Stimulated activated naive CD8-positive, alpha-beta T cell treated with anti-CD3 and anti-CD28 coated beads, Interleukin-15, Interleukin-2, amounts not matched to agents 100 ng/mL and 50 ng/mL, for 24 hours (primary cell): ENCODE data around the gene HAUS8.

Experiments
- H3K27ac Mint-ChIP-seq: one replicate; pipeline ENCODE4 v1.8.0; 2021; ENCODE audit warnings: mild to moderate bottlenecking, mixed read lengths
- H3K27me3 Mint-ChIP-seq: one replicate; pipeline ENCODE4 v1.8.0; 2021; ENCODE audit warnings: mixed read lengths
- H3K36me3 Mint-ChIP-seq: one replicate; pipeline ENCODE4 v1.8.0; 2021; ENCODE audit warnings: low read depth, mixed read lengths
- H3K4me1 Mint-ChIP-seq: one replicate; pipeline ENCODE4 v1.8.0; 2021; ENCODE audit warnings: low read depth, mixed read lengths
- H3K4me3 Mint-ChIP-seq: one replicate; pipeline ENCODE4 v1.8.0; 2021; ENCODE audit warnings: mild to moderate bottlenecking, mixed read lengths
- H3K9me3 Mint-ChIP-seq: one replicate; pipeline ENCODE4 v1.8.0; 2021; ENCODE audit warnings: mixed read lengths

The HAUS8 gene, protein sequence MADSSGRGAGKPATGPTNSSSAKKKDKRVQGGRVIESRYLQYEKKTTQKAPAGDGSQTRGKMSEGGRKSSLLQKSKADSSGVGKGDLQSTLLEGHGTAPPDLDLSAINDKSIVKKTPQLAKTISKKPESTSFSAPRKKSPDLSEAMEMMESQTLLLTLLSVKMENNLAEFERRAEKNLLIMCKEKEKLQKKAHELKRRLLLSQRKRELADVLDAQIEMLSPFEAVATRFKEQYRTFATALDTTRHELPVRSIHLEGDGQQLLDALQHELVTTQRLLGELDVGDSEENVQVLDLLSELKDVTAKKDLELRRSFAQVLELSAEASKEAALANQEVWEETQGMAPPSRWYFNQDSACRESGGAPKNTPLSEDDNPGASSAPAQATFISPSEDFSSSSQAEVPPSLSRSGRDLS

DNA sequence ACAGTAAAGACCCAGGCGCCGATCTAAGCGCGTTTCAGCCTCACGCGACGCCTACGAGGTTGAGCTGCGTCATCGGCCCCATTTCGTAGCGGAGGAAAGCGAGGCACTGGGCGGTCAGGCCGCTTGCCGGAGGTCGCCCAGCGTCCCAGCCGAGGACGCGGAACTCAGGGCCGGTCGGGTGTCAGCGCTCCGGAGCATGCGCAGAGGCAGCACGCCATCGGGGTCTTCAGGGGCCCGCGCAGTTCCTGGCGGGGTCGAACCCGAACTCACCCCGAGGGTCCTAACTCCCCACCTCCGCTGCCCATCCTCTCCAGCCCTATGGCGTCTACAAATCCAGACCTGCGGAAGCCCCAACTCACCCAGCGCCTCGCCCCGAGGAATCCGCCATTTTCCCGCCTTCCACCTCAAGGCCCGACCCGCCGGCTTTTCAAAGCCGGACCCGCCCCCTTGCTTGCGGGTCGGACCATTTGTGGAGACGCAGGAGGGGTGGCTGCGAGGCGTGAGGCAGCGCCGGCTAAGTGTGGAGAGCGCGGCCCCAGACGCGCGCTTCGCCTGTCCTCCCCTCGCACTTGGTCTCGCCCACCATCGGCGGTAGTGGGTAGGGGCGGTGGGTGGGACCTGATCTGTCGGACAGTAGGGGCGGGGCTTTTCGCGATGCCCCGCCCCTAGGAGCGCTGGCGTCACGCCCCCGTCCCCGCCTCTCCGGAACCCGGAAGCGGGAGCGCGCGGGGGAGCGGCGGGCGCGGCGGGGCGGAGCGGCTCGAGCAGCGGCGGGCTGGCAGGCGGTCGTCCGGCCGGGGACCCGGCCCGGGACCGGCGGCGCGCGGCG lies at the start of gene HAUS8, which contains the start of gene MYO9B:
HAUS8 (minus strand) TSS at position 418 of the 829 bp plus-strand sequence; CDS start at position 388, 30 bp downstream.
MYO9B (plus strand) TSS at position 743 of the 829 bp plus-strand sequence. CDS start 25,941 bp downstream, outside the sequence.
- Mint-ChIP-seq H3K27ac (peak within 1 kb of the TSS; percentile 99), H3K4me3 (peak within 1 kb of the TSS; percentile 95), H3K27me3 (no peaks in the 10 kb centered on the region), H3K4me1 (peaks cover 64% of the 10 kb centered on the region), H3K36me3 (peaks cover 31% of the 10 kb centered on the region), H3K9me3 (no peaks in the 10 kb centered on the region)

- H3K27me3 Mint-ChIP-seq, result no peaks in the 10 kb centered on the region
- no peak overlapping the region for H3K27ac Mint-ChIP-seq
- peaks cover 52% of the 10 kb centered on the region for H3K4me1 Mint-ChIP-seq
- peaks cover 11% of the 10 kb centered on the region for H3K36me3 Mint-ChIP-seq
- H3K4me3 Mint-ChIP-seq, result no peak overlapping the region
- H3K9me3 Mint-ChIP-seq, result no peaks in the 10 kb centered on the region
These were observed 48.8 kb upstream of the HAUS8 start for GRCh38 chr19:17124025-17124424.

DNA sequence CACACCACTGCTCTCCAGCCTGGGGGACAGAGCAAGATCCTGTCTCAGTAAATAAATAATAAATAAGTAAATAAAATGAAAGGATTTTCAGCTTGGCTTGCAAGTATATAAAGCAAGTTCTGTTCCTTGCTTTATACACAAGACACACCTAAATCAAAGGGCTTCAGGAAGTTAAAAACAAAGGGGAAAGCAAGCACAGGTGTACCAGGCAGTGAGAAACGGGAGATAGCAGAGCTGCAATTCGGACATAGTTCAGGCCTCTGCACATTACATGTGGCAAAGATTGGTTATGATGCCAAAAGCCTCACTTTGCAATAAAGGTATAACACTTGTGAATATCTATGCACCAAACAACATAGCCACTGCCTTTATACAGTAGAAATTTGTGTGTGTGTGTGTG lies 47.8 kb upstream of the HAUS8 start:
- Mint-ChIP-seq H3K36me3 (peaks cover 11% of the 10 kb centered on the region), H3K4me3 (no peak overlapping the region), H3K27me3 (no peaks in the 10 kb centered on the region), H3K9me3 (no peaks in the 10 kb centered on the region), H3K4me1 (peaks cover 48% of the 10 kb centered on the region), H3K27ac (no peak overlapping the region)

GRCh38 chr19:17121736-17122293 lies 46.6 kb upstream of the HAUS8 start:
- Mint-ChIP-seq H3K4me3 (no peak overlapping the region), H3K9me3 (no peaks in the 10 kb centered on the region), H3K4me1 (peaks cover 40% of the 10 kb centered on the region), H3K36me3 (peaks cover 11% of the 10 kb centered on the region), H3K27me3 (no peaks in the 10 kb centered on the region), H3K27ac (peak overlapping the region; percentile 21)

DNA sequence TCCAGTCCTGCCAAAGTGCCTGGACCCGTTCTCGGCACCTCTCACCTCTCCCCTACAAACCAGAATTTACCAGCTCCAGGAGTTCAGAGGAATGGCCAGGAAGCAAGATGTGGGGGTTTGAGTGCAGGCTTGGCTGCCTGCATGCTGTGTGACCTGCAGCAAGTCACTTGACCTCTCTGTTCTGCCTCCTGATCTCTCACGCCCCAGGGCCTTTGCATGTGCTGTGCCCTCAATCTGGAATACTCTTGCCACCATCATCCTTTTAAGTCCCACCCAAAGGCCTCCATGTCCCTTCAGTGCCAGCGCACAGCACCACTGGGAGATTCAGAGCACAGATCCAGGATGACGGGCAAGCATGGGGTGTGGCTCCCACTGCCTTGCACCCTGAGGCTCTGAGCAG lies 43.7 kb upstream of the HAUS8 start:
- no peak overlapping the region for H3K27ac Mint-ChIP-seq
- no peaks in the 10 kb centered on the region for H3K9me3 Mint-ChIP-seq
- peaks cover 16% of the 10 kb centered on the region for H3K4me1 Mint-ChIP-seq
- peaks cover 17% of the 10 kb centered on the region for H3K36me3 Mint-ChIP-seq
- H3K27me3 Mint-ChIP-seq, result no peaks in the 10 kb centered on the region
- no peak overlapping the region for H3K4me3 Mint-ChIP-seq

DNA sequence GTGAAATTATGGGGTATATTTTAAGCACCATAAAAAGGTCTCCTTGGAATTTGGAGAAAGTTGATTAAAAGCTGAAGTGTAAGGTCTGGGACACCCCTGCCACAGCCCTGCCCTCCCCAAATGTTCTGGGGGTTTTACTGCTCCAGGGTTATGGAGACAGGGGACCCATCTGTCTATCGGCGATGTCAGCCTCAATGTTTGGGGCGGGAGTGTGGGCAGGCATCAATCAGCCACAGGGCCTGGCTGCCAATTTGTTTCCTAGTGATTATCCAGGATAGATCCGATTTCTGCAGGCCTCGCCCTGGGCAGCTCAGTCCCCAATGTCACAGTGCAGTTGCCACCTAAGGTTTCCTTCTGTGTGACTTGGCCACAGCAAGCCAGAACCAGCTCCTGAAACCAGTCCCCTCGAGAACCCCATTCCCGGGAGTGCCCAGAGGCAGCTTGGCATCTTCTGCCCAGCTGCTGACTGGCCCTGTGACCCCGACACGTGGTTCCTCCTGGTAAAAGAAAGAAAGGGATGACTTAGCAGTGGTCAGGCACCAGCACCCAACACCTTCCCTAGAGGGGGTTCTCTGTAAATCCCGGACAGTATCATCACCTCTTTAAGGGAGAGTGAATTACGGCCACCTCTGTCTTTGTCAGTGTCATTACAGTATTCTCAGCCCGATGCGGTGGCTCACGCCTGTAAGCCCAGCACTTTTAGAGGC lies 41.9 kb upstream of the HAUS8 start:
- H3K27me3 Mint-ChIP-seq, result no peaks in the 10 kb centered on the region
- H3K27ac Mint-ChIP-seq, result no peak overlapping the region
- H3K4me3 Mint-ChIP-seq, result no peak overlapping the region
- H3K36me3 Mint-ChIP-seq, result peaks cover 19% of the 10 kb centered on the region
- H3K9me3 Mint-ChIP-seq, result no peaks in the 10 kb centered on the region
- H3K4me1 Mint-ChIP-seq, result peaks cover 24% of the 10 kb centered on the region

DNA sequence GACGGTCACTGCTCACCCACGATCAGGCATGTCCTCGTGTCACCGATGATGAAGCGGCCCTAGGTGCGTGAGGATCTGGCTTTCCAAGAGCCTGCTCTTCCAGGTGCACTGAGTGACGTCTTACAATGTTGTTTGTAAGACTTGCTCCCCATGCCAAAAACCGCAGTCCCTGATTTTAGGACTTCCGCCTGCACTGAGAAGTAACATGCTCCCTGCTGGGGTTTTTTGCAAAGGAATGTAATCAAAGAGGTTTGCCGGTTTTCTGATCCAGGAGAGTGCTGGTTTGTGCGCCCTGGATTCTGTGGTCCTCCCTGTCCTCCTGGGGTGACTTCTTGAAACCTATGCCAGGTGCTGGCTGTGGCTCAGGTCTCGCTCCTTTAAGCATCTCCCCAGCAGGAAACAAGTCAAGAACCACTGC lies 39.2 kb upstream of the HAUS8 start:
- H3K27me3 Mint-ChIP-seq, result no peaks in the 10 kb centered on the region

DNA sequence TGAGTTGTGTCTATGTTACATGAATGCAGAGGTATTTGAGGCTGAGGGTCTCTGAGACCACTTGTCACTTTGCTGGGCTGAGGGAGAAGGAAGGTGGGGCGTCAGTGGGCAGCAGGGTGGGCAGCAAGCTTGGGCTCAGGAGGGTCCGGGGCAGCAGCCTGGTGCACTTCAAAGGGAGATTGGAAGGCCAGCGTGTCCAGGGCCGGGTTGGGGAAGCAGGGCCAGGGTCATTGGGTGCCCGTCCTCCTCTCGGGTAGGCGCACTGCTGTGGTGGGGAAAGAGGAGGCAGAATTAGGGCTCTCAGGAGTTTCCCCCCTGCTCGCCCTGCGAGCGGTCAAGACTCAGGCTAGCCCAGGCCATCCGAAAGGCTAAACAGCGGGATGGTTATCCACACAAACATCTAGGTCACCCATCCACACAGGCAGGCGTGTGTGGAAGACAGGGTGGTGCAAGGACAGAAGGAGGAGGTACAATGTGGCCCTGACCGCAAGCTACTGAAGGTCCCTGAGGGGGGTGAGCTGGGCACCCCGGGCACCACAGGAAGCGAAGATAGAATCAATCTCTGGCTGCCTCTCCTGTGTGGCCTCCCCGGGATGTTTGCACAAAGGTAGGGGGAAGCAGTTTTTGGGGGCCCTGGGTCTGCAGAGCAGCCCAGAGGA lies 38.0 kb upstream of the HAUS8 start:
- Mint-ChIP-seq H3K9me3 (no peaks in the 10 kb centered on the region), H3K36me3 (peaks cover 25% of the 10 kb centered on the region), H3K27ac (no peak overlapping the region), H3K4me3 (no peak overlapping the region), H3K27me3 (no peaks in the 10 kb centered on the region), H3K4me1 (peaks cover 48% of the 10 kb centered on the region)

More for the DNA sequence above, 39.2 kb upstream of the HAUS8 start:
- H3K36me3 Mint-ChIP-seq, result peaks cover 24% of the 10 kb centered on the region
- H3K4me3 Mint-ChIP-seq, result no peak overlapping the region
- no peak overlapping the region for H3K27ac Mint-ChIP-seq
- peaks cover 38% of the 10 kb centered on the region for H3K4me1 Mint-ChIP-seq
- no peaks in the 10 kb centered on the region for H3K9me3 Mint-ChIP-seq

GRCh38 chr19:17112700-17113099 lies 37.4 kb upstream of the HAUS8 start:
- Mint-ChIP-seq H3K4me3 (no peak overlapping the region), H3K36me3 (peaks cover 25% of the 10 kb centered on the region), H3K9me3 (no peaks in the 10 kb centered on the region), H3K27me3 (no peaks in the 10 kb centered on the region), H3K27ac (peak overlapping the region; percentile 58), H3K4me1 (peaks cover 53% of the 10 kb centered on the region)

DNA sequence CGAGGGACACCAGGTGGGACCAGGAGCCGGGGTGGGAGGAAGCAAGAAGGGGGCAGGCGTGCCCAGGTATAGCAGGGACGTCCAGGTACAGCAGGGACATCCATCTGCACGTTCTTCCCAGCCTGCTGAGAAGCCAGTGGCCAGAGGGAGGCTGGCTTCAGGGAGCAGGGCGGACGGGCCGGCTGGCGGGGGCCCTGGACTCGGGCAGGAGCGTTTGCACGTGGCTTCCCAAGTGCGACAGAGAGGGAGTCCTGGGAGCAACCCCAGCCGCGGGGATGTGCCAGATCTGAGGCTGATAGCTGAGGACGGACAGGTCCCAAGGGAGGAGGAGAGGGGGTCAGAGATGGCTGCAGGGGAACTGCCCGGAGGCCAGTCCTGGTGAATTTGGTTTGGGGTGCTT lies 37.0 kb upstream of the HAUS8 start:
- H3K36me3 Mint-ChIP-seq, result peaks cover 25% of the 10 kb centered on the region
- H3K4me3 Mint-ChIP-seq, result no peak overlapping the region
- H3K27me3 Mint-ChIP-seq, result no peaks in the 10 kb centered on the region
- no peak overlapping the region for H3K27ac Mint-ChIP-seq
- no peaks in the 10 kb centered on the region for H3K9me3 Mint-ChIP-seq
- peaks cover 58% of the 10 kb centered on the region for H3K4me1 Mint-ChIP-seq

GRCh38 chr19:17111766-17112165 lies 36.5 kb upstream of the HAUS8 start:
- H3K4me3 Mint-ChIP-seq, result no peak overlapping the region
- H3K27ac Mint-ChIP-seq, result peak overlapping the region; percentile 38
- no peaks in the 10 kb centered on the region for H3K9me3 Mint-ChIP-seq
- H3K27me3 Mint-ChIP-seq, result no peaks in the 10 kb centered on the region
- H3K4me1 Mint-ChIP-seq, result peaks cover 56% of the 10 kb centered on the region
- peaks cover 25% of the 10 kb centered on the region for H3K36me3 Mint-ChIP-seq

GRCh38 chr19:17110599-17110966 lies 35.3 kb upstream of the HAUS8 start:
- H3K4me1 Mint-ChIP-seq, result peaks cover 64% of the 10 kb centered on the region
- no peaks in the 10 kb centered on the region for H3K27me3 Mint-ChIP-seq
- no peak overlapping the region for H3K27ac Mint-ChIP-seq
- H3K36me3 Mint-ChIP-seq, result peaks cover 34% of the 10 kb centered on the region
- H3K9me3 Mint-ChIP-seq, result no peaks in the 10 kb centered on the region
- no peak overlapping the region for H3K4me3 Mint-ChIP-seq

DNA sequence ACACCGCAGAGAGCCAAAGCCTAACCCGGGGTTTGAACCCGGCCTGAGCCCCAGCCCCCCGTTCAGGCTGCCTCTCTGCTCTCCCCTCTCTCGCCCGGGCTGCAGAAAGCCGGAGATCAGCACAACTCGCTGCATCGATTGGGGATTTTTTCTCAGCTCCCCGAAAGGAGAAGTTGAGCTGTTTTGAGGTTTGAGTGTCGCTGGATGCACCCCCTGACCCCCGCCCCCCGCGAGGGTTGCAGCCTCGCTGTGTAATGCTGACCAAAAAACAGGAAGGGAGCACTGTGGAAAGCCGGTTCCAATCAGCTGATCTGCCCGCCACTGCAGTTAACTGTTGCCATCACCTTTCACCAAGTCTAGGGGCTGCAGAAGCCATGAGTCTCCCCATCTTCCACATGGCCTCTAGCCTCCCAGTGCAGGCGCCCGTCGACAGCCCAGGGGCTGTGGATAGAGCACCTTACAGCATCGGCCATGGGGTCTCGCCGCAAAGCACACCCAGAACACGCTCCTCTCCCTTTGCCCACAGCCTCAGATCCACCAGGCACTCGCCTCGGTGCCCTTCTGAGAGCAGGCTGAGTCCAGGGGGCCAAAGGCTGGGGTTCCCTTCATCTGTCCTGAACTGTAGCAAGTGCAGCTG lies 34.8 kb upstream of the HAUS8 start:
- Mint-ChIP-seq H3K27me3 (no peaks in the 10 kb centered on the region), H3K4me1 (peaks cover 68% of the 10 kb centered on the region), H3K4me3 (peak overlapping the region; percentile 3), H3K9me3 (no peaks in the 10 kb centered on the region), H3K36me3 (peaks cover 36% of the 10 kb centered on the region), H3K27ac (peak overlapping the region; percentile 12)

- no peaks in the 10 kb centered on the region for H3K27me3 Mint-ChIP-seq
- no peak overlapping the region for H3K4me3 Mint-ChIP-seq
- peaks cover 74% of the 10 kb centered on the region for H3K4me1 Mint-ChIP-seq
These were observed 34.0 kb upstream of the HAUS8 start for GRCh38 chr19:17109300-17109699.

More at GRCh38 chr19:17109300-17109699, 34.0 kb upstream of the HAUS8 start:
- no peaks in the 10 kb centered on the region for H3K9me3 Mint-ChIP-seq
- H3K36me3 Mint-ChIP-seq, result peaks cover 38% of the 10 kb centered on the region
- peak overlapping the region; percentile 12 for H3K27ac Mint-ChIP-seq
